K562 (cell line): ENCODE data around the gene PEPD.

Experiments used
- CC2D1A ChIP-seq: fragments of 450-650 bp; IDR thresholded peaks from 2 replicates; pipeline ENCODE4 v1.6.1; 2017; ENCODE audit warnings: mild to moderate bottlenecking
- MTA1 ChIP-seq: fragments of 450-650 bp; IDR thresholded peaks from 2 replicates; pipeline ENCODE4 v1.6.1; 2017; ENCODE audit warnings: borderline replicate concordance
- ZFX ChIP-seq: sonication (generic); formaldehyde crosslinking; IDR thresholded peaks from 2 replicates; pipeline ENCODE4 v1.8.0; 2022; ENCODE audit warnings: mild to moderate bottlenecking, missing genetic modification reagents, moderate library complexity
- ZNF561 ChIP-seq: fragments of 450-650 bp; formaldehyde crosslinking; conservative IDR thresholded peaks from 2 replicates; pipeline ENCODE4 v1.4.0; 2020; ENCODE audit warnings: mild to moderate bottlenecking, moderate library complexity
- TF ChIP-seq, protein P1 (sequence below): fragments of 250-450 bp; sonication (Bioruptor Pico); IDR thresholded peaks from 2 replicates; pipeline ENCODE4 v1.4.0; 2020; ENCODE audit warnings: mild to moderate bottlenecking, moderate library complexity
- TF ChIP-seq, protein P2 (sequence below): fragments of 250-450 bp; sonication (Bioruptor Pico); IDR thresholded peaks from 2 replicates; pipeline ENCODE4 v1.5.0; 2020; ENCODE audit warnings: mild to moderate bottlenecking
- TF ChIP-seq, protein P3 (sequence below): sonication (generic); formaldehyde crosslinking; IDR thresholded peaks from 2 replicates; pipeline ENCODE4 v1.8.1; 2023; ENCODE audit warnings: mild to moderate bottlenecking, missing genetic modification reagents

DNA sequence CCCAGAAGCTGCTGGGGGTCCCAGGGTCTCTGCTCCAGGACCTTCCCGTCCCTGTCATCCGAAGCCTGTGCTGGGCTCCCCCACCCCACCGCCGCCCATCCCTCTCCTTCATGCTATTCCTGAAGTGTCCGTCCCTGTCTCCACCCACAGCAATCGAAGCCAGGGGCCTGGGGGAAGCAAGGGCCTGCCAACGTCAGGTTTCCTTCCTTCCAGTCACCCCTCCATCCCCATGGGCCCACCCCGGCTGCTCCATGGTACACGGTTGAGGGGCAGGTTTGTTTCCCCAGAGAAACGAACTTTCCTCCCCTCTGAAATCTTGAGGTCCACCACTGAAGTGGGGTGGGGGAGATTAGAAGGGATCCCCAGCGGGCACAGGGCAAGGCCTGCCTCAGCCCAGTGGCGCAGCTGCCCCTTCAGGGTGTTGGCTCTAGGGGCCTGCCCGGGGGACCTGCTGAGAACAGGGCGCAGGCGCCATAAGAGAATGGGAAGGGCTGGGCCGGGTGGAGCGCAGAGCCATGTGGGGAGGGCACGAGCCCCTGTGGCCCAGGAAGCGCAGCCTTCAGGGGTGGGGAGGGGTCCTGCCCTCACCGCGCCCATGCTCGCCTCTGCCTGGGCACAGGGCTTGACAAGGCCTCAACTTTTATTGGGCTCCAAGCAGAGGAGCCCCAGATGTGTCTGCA is 132.0 kb downstream of the PEPD start:
- no peak for TF ChIP-seq MTA1
- TF ChIP-seq, protein P1, sequence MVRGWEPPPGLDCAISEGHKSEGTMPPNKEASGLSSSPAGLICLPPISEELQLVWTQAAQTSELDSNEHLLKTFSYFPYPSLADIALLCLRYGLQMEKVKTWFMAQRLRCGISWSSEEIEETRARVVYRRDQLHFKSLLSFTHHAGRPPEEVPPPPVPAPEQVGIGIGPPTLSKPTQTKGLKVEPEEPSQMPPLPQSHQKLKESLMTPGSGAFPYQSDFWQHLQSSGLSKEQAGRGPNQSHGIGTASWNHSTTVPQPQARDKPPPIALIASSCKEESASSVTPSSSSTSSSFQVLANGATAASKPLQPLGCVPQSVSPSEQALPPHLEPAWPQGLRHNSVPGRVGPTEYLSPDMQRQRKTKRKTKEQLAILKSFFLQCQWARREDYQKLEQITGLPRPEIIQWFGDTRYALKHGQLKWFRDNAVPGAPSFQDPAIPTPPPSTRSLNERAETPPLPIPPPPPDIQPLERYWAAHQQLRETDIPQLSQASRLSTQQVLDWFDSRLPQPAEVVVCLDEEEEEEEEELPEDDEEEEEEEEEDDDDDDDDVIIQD (CRISPR knock-in tag) = no peak
- TF ChIP-seq ZFX (CRISPR knock-in tag) = no peak
- TF ChIP-seq, protein P2, sequence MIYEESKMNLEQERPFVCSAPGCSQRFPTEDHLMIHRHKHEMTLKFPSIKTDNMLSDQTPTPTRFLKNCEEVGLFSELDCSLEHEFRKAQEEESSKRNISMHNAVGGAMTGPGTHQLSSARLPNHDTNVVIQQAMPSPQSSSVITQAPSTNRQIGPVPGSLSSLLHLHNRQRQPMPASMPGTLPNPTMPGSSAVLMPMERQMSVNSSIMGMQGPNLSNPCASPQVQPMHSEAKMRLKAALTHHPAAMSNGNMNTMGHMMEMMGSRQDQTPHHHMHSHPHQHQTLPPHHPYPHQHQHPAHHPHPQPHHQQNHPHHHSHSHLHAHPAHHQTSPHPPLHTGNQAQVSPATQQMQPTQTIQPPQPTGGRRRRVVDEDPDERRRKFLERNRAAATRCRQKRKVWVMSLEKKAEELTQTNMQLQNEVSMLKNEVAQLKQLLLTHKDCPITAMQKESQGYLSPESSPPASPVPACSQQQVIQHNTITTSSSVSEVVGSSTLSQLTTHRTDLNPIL (CRISPR knock-in tag) = no peak
- no peak for TF ChIP-seq CC2D1A
- no peak for TF ChIP-seq ZNF561 (CRISPR knock-in tag)
- TF ChIP-seq, protein P3, sequence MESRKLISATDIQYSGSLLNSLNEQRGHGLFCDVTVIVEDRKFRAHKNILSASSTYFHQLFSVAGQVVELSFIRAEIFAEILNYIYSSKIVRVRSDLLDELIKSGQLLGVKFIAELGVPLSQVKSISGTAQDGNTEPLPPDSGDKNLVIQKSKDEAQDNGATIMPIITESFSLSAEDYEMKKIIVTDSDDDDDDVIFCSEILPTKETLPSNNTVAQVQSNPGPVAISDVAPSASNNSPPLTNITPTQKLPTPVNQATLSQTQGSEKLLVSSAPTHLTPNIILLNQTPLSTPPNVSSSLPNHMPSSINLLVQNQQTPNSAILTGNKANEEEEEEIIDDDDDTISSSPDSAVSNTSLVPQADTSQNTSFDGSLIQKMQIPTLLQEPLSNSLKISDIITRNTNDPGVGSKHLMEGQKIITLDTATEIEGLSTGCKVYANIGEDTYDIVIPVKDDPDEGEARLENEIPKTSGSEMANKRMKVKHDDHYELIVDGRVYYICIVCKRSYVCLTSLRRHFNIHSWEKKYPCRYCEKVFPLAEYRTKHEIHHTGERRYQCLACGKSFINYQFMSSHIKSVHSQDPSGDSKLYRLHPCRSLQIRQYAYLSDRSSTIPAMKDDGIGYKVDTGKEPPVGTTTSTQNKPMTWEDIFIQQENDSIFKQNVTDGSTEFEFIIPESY (CRISPR knock-in tag) = no peak
